GM18502 (cell line): ENCODE data around the gene RNF157.

Source experiments
- ATAC-seq: cut with Tn5 transposase; IDR thresholded peaks from one replicate; pipeline ENCODE4 v1.9.1; 2021; ENCODE audit warnings: mild to moderate bottlenecking; ENCODE audit not compliant: unreplicated experiment, poor library complexity

RNF157 gene

GRCh38 chr17:76132574-76133338, 107.5 kb downstream of the RNF157 start:
- no peak for ATAC-seq

- ATAC-seq: no peak
Observed at GRCh38 chr17:76131692-76132573, 108.4 kb downstream of the RNF157 start.

- no peak for ATAC-seq
Observed at GRCh38 chr17:76131051-76131691, 109.1 kb downstream of the RNF157 start.

- ATAC-seq: no peak
Observed at GRCh38 chr17:76130473-76130872, 109.8 kb downstream of the RNF157 start.

- ATAC-seq: no peak
Observed at GRCh38 chr17:76125922-76126321, 114.4 kb downstream of the RNF157 start.

GRCh38 chr17:76125391-76125675, 115.0 kb downstream of the RNF157 start:
- no peak for ATAC-seq

GRCh38 chr17:76124582-76125390, 115.5 kb downstream of the RNF157 start:
- no peak for ATAC-seq

GRCh38 chr17:76123749-76124581, 116.3 kb downstream of the RNF157 start:
- no peak for ATAC-seq

- no peak for ATAC-seq
Observed at GRCh38 chr17:76123191-76123499, 117.1 kb downstream of the RNF157 start.

GRCh38 chr17:76122431-76123190, 117.7 kb downstream of the RNF157 start:
- no peak for ATAC-seq

- ATAC-seq: no peak
Observed at GRCh38 chr17:76121932-76122430, 118.3 kb downstream of the RNF157 start.

GRCh38 chr17:76120658-76121008, 119.7 kb downstream of the RNF157 start:
- no peak for ATAC-seq

GRCh38 chr17:76119409-76120371, 120.6 kb downstream of the RNF157 start:
- no peak for ATAC-seq

- no peak for ATAC-seq
Observed at GRCh38 chr17:76115138-76115754, 125.0 kb downstream of the RNF157 start.

GRCh38 chr17:76111956-76112355, 128.3 kb downstream of the RNF157 start:
- ATAC-seq: no peak

GRCh38 chr17:76107509-76107908, 132.8 kb downstream of the RNF157 start:
- no peak for ATAC-seq

GRCh38 chr17:76106703-76107102, 133.6 kb downstream of the RNF157 start:
- ATAC-seq: no peak
